A549 (cell line): ENCODE data around the gene ZNF428. TPM values are rescaled to one million over a fixed set of nuclear protein-coding genes. Genes with fewer than 3 reads are reported as not detected.
"Not testable (repeated sequence)": the region's sequence is repeated elsewhere in the genome, so short reads cannot be mapped to it uniquely, and the experiment has no call there.

Experiments used
- ATAC-seq, 2 experiments: fragments of 200-7000 bp in 1 of 2; fragments of >200 bp in 1 of 2; cut with Nextera tagmentation in 1 of 2; cut with Tn5 transposase in 1 of 2; 3 replicates each; pipeline versions ENCODE4 v1.8.0 to v1.9.1; 2018 to 2020; ENCODE audit warnings: mild to moderate bottlenecking in 1 of 2, moderate library complexity in 1 of 2
- CTCF ChIA-PET: fragments of 300-600 bp; sonication (Branson Sonifier 250); formaldehyde crosslinking; extraction: SDS; loops from one replicate; lab custom pipeline; 2021; ENCODE audit warnings: antibody characterized with exemption, inconsistent platforms; lab: Yijun Ruan, JAX
- POLR2A ChIA-PET: fragments of 350-600 bp; formaldehyde crosslinking; extraction: SDS; loops from one replicate; lab custom pipeline; 2021; ENCODE audit warnings: antibody characterized with exemption, inconsistent platforms; lab: Yijun Ruan, JAX
- DNase-seq, 2 experiments: peaks; one replicate each; pipeline versions ENCODE4 v3.0.0 to v3.0.0-alpha.2; 2011 to 2016; ENCODE audit warnings: low read depth in 1 of 2, low spot score in 1 of 2
- FAIRE-seq: peaks from 2 replicates; lab custom pipeline; 2011; peaks lifted over from hg19 to GRCh38; lab: Jason Lieb, UNC
- H3K27ac ChIP-seq, 2 experiments: fragments of >200 bp; sonication (Bioruptor Twin); formaldehyde crosslinking; 3 replicates each; pipeline ENCODE4 v1.5.1; 2016 to 2017
- H3K4me1 ChIP-seq: fragments of >200 bp; sonication (Bioruptor Twin); formaldehyde crosslinking; 3 replicates; pipeline ENCODE4 v1.6.1; 2016
- H3K4me2 ChIP-seq: fragments of >200 bp; sonication (Bioruptor Twin); formaldehyde crosslinking; 3 replicates; pipeline ENCODE4 v1.6.1; 2016
- H3K4me3 ChIP-seq: fragments of >200 bp; sonication (Bioruptor Twin); formaldehyde crosslinking; 3 replicates; pipeline ENCODE4 v1.5.1; 2016
- H3K9me3 ChIP-seq: fragments of >200 bp; sonication (Bioruptor Twin); formaldehyde crosslinking; 3 replicates; pipeline ENCODE4 v1.6.1; 2016
- CBX2 ChIP-seq: fragments of 200-600 bp; sonication (generic); IDR thresholded peaks from 2 replicates; pipeline ENCODE4 v1.6.1; 2016; ENCODE audit warnings: low read depth, mild to moderate bottlenecking, borderline replicate concordance
- CBX8 ChIP-seq: fragments of 200-600 bp; sonication (generic); IDR thresholded peaks from 2 replicates; pipeline ENCODE4 v1.6.1; 2016
- CTCF ChIP-seq: fragments of >200 bp; sonication (Bioruptor Twin); formaldehyde crosslinking; IDR thresholded peaks from 3 replicates; pipeline ENCODE4 v1.5.1; 2016
- E2F6 ChIP-seq: IDR thresholded peaks from 2 replicates; pipeline ENCODE4 v1.6.1; 2012; ENCODE audit warnings: low read depth, borderline replicate concordance
- FOXS1 ChIP-seq: fragments of 250-450 bp; sonication (Bioruptor Pico); IDR thresholded peaks from 2 replicates; pipeline ENCODE4 v1.5.0; 2020; ENCODE audit warnings: mild to moderate bottlenecking, moderate library complexity
- HEYL ChIP-seq: fragments of 250-450 bp; sonication (Bioruptor Pico); IDR thresholded peaks from 2 replicates; pipeline ENCODE4 v1.8.0; 2021; ENCODE audit warnings: mild to moderate bottlenecking, moderate library complexity
- MAFK ChIP-seq: fragments of 450-650 bp; IDR thresholded peaks from 2 replicates; pipeline ENCODE4 v1.6.1; 2014; ENCODE audit not compliant: partially characterized antibody
- MYC ChIP-seq: IDR thresholded peaks from 2 replicates; pipeline ENCODE4 v1.6.1; 2012; ENCODE audit warnings: mild to moderate bottlenecking, inconsistent platforms, low read length, improper control_type of control experiment, borderline replicate concordance
- NPAS2 ChIP-seq: fragments of 250-450 bp; sonication (Bioruptor Pico); IDR thresholded peaks from 2 replicates; pipeline ENCODE4 v1.8.0; 2022; ENCODE audit warnings: mild to moderate bottlenecking, moderate library complexity, borderline replicate concordance
- PBX3 ChIP-seq: IDR thresholded peaks from 2 replicates; pipeline ENCODE4 v1.6.1; 2012
- PHF8 ChIP-seq: fragments of 200-600 bp; sonication (generic); IDR thresholded peaks from 2 replicates; pipeline ENCODE4 v1.6.1; 2016; ENCODE audit warnings: low read depth, mild to moderate bottlenecking, antibody characterized with exemption, moderate library complexity, borderline replicate concordance
- POLR2A ChIP-seq: IDR thresholded peaks from 2 replicates; pipeline ENCODE4 v1.6.1; 2012; ENCODE audit warnings: mild to moderate bottlenecking, low read length
- RCOR1 ChIP-seq: fragments of 150-350 bp; IDR thresholded peaks from 2 replicates; pipeline ENCODE4 v1.6.1; 2014; ENCODE audit warnings: antibody characterized with exemption, low read length, low read depth
- RFX5 ChIP-seq: fragments of 450-650 bp; IDR thresholded peaks from 2 replicates; pipeline ENCODE4 v1.7.1; 2014; ENCODE audit warnings: antibody characterized with exemption, mild to moderate bottlenecking, moderate library complexity
- ZFP36 ChIP-seq: fragments of 450-650 bp; IDR thresholded peaks from 2 replicates; pipeline ENCODE4 v1.6.1; 2014; ENCODE audit warnings: borderline replicate concordance; ENCODE audit not compliant: partially characterized antibody
- ZSCAN20 ChIP-seq: fragments of 250-450 bp; sonication (Bioruptor Pico); IDR thresholded peaks from 2 replicates; pipeline ENCODE4 v1.8.0; 2022; ENCODE audit warnings: mild to moderate bottlenecking, moderate library complexity
- WGBS: methylation state at CpG from one replicate; pipeline ENCODE4 v1.1.6; 2017; ENCODE audit errors: missing lambda C conversion rate; 5-methylcytosine and 5-hydroxymethylcytosine counted together
- polyA plus RNA-seq, 4 experiments: library from polyadenylated mRNA; depleted of rRNA in 3 of 4; stranded (reverse); fragments of >200 nt; fragmentation: RNase III in 1 of 4; extraction: RNeasy Plus Mini Kit Qiagen cat#74134 plus additional on column Dnase treatment in 1 of 4; gene quantifications; 2 replicates in 3 of 4; 3 replicates in 1 of 4; pipeline ENCODE4 v1.2.3, GENCODE V29; 2011 to 2017

The ZNF428 gene
- polyA plus RNA-seq, 2 of the 4 experiments (the other 2 are of a cell fraction) = 22.9 to 52.4 TPM

GRCh38 chr19:43651758-43652545 lies 32.5 kb upstream of the ZNF428 start (continued):
- no peak for TF ChIP-seq PBX3
- no peak for TF ChIP-seq RFX5
- no peak for TF ChIP-seq MAFK
- TF ChIP-seq CTCF = peak; percentile 78
- no peak for TF ChIP-seq HEYL
- no peak for TF ChIP-seq CBX8
- no peak for TF ChIP-seq E2F6
- no peak for TF ChIP-seq PHF8
- no peak for TF ChIP-seq MYC
- no peak for TF ChIP-seq CBX2

GRCh38 chr19:43650276-43650675 lies 30.8 kb upstream of the ZNF428 start:
- not testable (repeated sequence) for H3K4me1 ChIP-seq, DNase-seq, ATAC-seq, H3K4me2 ChIP-seq, H3K9me3 ChIP-seq, H3K4me3 ChIP-seq, FAIRE-seq, H3K27ac ChIP-seq
- ChIA-PET POLR2A (interaction anchor here (0.7 kb wide), 1 partner anchor 17 kb away, joined by 6 read pairs; no protein-coding TSS in a partner anchor), CTCF (interaction anchor here (0.6 to 2.8 kb wide), 6 partner anchors 18 to 337 kb away, joined by 3 to 9 read pairs (median 4); partner anchors contain the start of gene PLAUR)
- WGBS = 94% methylated on average over 7 of the region's 7 CpGs

GRCh38 chr19:43649514-43649913 lies 30.1 kb upstream of the ZNF428 start:
- H3K4me1 ChIP-seq = no peaks in the 10 kb centered on the region
- TF ChIP-seq MYC (no peak), FOXS1 (CRISPR knock-in tag) (no peak)
- ATAC-seq = no peak
- DNase-seq = no peak
- 96% methylated on average over 2 of the region's 2 CpGs for WGBS
- no peak overlapping the region for H3K4me2 ChIP-seq
- ChIA-PET POLR2A (interaction anchor here (0.7 kb wide), 1 partner anchor 16 kb away, joined by 6 read pairs; no protein-coding TSS in a partner anchor), CTCF (interaction anchor here (0.6 to 2.8 kb wide), 8 partner anchors 18 to 590 kb away, joined by 3 to 9 read pairs (median 4); partner anchors contain the start of gene PLAUR)
- no peaks in the 10 kb centered on the region for H3K9me3 ChIP-seq
- H3K4me3 ChIP-seq = no peak overlapping the region
- FAIRE-seq = no peak
- no peak overlapping the region for H3K27ac ChIP-seq

- H3K27ac ChIP-seq = no peak overlapping the region
- POLR2A ChIA-PET = no interaction called here
- H3K4me2 ChIP-seq = no peak overlapping the region
- CTCF ChIA-PET = no interaction called here
- no peak for FAIRE-seq
- 87% methylated on average over 6 of the region's 6 CpGs for WGBS
- no peak for TF ChIP-seq CBX2
- peak; percentile 24 for TF ChIP-seq ZFP36
- no peaks in the 10 kb centered on the region for H3K9me3 ChIP-seq
- no peak for ATAC-seq
- no peaks in the 10 kb centered on the region for H3K4me1 ChIP-seq
- H3K4me3 ChIP-seq = no peak overlapping the region
- DNase-seq = no peak
These were observed 29.2 kb upstream of the ZNF428 start for GRCh38 chr19:43648633-43649032.

- Histone ChIP-seq H3K27ac (no peak overlapping the region), H3K4me3 (no peak overlapping the region), H3K9me3 (no peaks in the 10 kb centered on the region), H3K4me2 (no peak overlapping the region), H3K4me1 (peaks cover 6% of the 10 kb centered on the region)
- FAIRE-seq (no peak), DNase-seq (no peak), ATAC-seq (no peak)
- CTCF ChIA-PET = interaction anchor here (0.7 to 3.8 kb wide), 2 partner anchors 8 to 44 kb away, joined by 3 to 28 read pairs; no protein-coding TSS in a partner anchor
- 88% methylated on average over 13 of the region's 13 CpGs for WGBS
- TF ChIP-seq RCOR1 = no peak
- TF ChIP-seq NPAS2 (CRISPR knock-in tag) = no peak
- TF ChIP-seq ZSCAN20 (CRISPR knock-in tag) = no peak
- TF ChIP-seq POLR2A = no peak
- POLR2A ChIA-PET = no interaction called here
These were observed 24.8 kb upstream of the ZNF428 start for GRCh38 chr19:43644181-43644580.
